Stimulated activated CD4-positive, alpha-beta T cell treated with anti-CD3 and anti-CD28 coated beads, Interleukin-4, amount 100 ng/mL, for 4 hours (primary cell): ENCODE data around the gene OXSM.

Experiments
- DNase-seq, 2 experiments: peaks; one replicate each; pipeline ENCODE4 v3.0.0-alpha.2; 2020

The OXSM gene

GRCh38 chr3:25789596-25790556 is at the start of gene OXSM:
Gene OXSM, plus strand, starts transcription at chr3:25790090. Its CDS starts 931 bp downstream, at chr3:25791021.
- peak; percentile 85 to 95 for DNase-seq

- DNase-seq = no peak
These were observed 45.4 kb upstream of the OXSM start for GRCh38 chr3:25744470-25744869.

GRCh38 chr3:25747033-25747432 is 42.9 kb upstream of the OXSM start:
- DNase-seq = no peak

GRCh38 chr3:25748189-25748588 is 41.7 kb upstream of the OXSM start:
- no peak for DNase-seq

GRCh38 chr3:25749031-25749581 is 40.8 kb upstream of the OXSM start:
- DNase-seq = no peak

- DNase-seq = no peak
These were observed 38.8 kb upstream of the OXSM start for GRCh38 chr3:25751048-25751447.

- DNase-seq = no peak
These were observed 38.2 kb upstream of the OXSM start for GRCh38 chr3:25751725-25752124.

GRCh38 chr3:25768851-25769250 is 21.0 kb upstream of the OXSM start:
- no peak for DNase-seq

- DNase-seq = no peak
These were observed 14.0 kb upstream of the OXSM start for GRCh38 chr3:25775936-25776335.

- no peak for DNase-seq
These were observed 9.3 kb upstream of the OXSM start for GRCh38 chr3:25780618-25781017.

GRCh38 chr3:25781145-25781757 is 8.6 kb upstream of the OXSM start:
- DNase-seq = no peak

GRCh38 chr3:25781758-25782594 is 7.9 kb upstream of the OXSM start:
- DNase-seq = no peak

- no peak for DNase-seq
These were observed 7.3 kb upstream of the OXSM start for GRCh38 chr3:25782636-25782937.

- DNase-seq = peak; percentile 81 to 82
These were observed 6.8 kb upstream of the OXSM start, which contains the start of gene NGLY1 for GRCh38 chr3:25782938-25783660. Gene NGLY1, minus strand, starts transcription at chr3:25783443. Its CDS starts 53 bp downstream, at chr3:25783390.

GRCh38 chr3:25783661-25784512 is 6.0 kb upstream of the OXSM start:
- DNase-seq = no peak

- DNase-seq = no peak
These were observed 4.9 kb upstream of the OXSM start for GRCh38 chr3:25784971-25785370.

GRCh38 chr3:25785826-25786225 is 4.1 kb upstream of the OXSM start:
- no peak for DNase-seq

- no peak for DNase-seq
These were observed 2.2 kb upstream of the OXSM start for GRCh38 chr3:25787689-25788088.

- no peak for DNase-seq
These were observed 688 bp upstream of the OXSM start for GRCh38 chr3:25789209-25789595.

- no peak for DNase-seq
These were observed 11.9 kb downstream of the OXSM start for GRCh38 chr3:25801786-25802185.

- DNase-seq = no peak
These were observed 13.9 kb downstream of the OXSM start for GRCh38 chr3:25803833-25804232.
